G401.6 (cell line): Measurements from ENCODE around the gene GOLIM4.
"Not testable (repeated sequence)": the region's sequence is repeated elsewhere in the genome, so short reads cannot be mapped to it uniquely, and the experiment has no call there.

Experiments
- FAIRE-seq: peaks from 2 replicates; lab custom pipeline; 2012; peaks lifted over from hg19 to GRCh38; lab: Jason Lieb, UNC

GOLIM4 gene

DNA sequence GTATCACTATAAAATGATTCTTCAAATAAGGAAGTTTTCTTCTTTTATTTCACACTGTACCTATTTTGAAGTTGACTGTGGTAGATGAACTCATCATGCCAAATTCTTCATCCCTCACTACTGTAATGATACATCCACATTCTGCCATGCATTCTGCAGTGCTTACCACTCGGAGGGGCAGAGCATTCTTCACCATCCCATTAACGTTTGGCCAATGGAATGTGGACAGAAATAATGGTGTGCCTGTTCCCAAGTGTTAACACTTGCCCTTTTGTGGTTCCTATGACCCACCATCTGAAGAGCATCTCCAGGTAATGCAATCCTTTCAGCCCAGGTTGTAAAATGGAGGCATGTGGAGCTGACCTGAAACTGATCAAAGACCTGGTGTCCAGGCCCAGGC is 18.6 kb downstream of the GOLIM4 start:
- no peak for FAIRE-seq

DNA sequence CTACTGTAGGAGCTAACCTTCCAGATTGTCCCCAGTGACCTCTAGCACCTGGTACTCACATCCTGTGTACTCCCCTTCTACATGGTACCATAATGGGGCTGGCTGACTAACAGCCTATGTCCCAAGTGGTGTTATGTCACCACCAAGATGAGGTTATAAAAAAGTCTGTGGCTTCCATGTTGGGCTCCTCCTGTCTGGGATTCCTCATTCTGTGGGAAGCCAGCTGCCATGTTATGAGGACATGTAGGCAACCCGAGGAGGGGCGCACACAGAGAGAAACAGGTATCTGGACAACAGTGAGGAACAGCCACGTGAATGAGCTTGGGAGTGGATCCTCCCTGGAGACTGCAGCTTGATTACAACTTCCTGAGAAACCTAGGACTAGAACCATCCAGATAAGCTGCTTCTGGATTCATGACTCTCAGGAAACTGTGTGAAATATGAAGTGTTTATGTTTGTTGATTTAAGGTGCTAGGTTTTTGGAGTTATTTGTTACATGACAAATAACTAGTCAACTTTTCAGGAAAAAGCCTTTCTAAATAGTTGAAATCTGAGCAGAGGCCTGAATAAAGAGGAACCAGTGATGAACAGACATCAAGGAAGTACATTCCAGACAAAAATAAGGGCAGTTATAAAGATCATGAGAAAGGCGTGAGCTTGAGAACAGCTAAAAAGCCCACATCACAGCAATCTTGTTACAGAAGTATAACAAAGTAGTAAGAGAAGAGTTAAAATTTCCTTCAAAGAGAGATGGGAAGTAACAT is 21.7 kb downstream of the GOLIM4 start:
- FAIRE-seq = no peak

DNA sequence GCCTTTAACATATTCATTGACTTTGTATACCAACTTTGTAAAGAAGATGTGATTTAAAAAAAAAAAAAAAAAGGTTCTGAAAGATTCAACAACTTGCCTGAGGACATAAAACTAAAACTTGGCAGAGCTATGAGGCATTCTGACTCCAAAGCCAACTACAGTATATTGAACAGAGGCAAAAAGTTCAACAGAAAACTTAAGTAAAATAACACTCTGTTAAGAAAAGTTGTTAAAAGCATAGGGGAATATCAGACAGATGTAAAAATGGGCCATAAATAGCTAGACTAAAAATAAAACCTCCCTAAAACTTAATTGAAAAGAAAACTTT is 23.4 kb downstream of the GOLIM4 start:
- FAIRE-seq = no peak

- no peak for FAIRE-seq
Measured at GRCh38 chr3:168071591-168072322, 24.0 kb downstream of the GOLIM4 start.

- FAIRE-seq = no peak
Measured at GRCh38 chr3:168070919-168071318, 24.8 kb downstream of the GOLIM4 start.

GRCh38 chr3:168068346-168068745 is 27.4 kb downstream of the GOLIM4 start:
- peak; percentile 65 for FAIRE-seq

DNA sequence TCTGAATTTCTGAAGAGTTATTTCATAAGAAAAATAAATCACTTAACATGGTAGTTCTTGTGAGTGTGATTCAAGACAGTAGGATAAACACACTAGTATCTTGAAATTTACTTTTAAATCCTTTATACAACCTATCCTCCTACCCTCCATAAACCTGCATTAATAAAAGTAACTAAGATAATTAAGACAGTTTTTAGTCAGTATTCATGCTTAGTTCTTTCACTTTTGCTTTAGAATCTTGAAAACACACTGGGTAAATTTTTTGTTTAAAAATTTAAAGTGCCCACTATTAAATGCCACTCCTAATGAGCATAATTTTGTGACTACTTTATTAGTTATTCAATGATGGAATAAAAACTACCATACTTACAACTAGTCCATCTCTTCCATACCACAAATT is 28.8 kb downstream of the GOLIM4 start:
- peak; percentile 47 for FAIRE-seq

DNA sequence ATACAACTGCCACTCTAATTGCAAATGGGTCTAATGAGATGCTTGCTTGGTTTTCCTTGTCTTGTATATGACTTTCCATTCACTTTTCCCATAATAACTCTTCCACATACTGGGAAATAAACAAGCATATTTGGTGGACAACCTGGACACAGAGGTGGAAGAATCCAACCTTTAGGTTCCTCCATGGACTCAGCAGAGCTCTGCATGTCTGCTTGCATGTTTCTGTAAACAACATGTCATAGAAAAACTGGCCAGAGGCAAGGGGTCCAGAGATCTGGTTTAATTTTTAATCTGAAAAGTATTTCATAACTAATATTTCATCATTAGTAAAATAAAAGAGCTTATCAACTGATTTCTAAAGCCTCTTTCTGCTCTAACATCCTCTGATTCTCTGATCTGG is 30.2 kb downstream of the GOLIM4 start:
- FAIRE-seq = no peak

DNA sequence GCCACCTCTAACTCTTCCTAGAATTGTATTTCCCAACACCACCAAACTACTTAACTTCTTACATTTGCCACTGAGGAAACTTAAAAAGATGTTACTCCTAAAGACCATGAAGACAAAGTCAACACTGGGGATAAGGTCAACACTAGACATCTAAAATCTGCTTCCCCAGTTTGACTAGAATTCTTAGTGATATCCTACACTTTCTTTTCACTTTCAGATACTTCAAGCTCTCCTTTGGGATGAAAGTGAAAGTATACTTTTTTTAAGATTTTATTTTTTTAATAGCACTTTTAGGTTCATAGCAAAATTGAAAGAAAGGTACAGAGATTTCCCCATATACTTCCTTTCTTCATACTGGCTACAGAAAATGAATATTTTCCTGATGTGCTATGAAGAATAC is 32.6 kb downstream of the GOLIM4 start:
- no peak for FAIRE-seq

- FAIRE-seq = no peak
Measured at GRCh38 chr3:168062679-168063078, 33.0 kb downstream of the GOLIM4 start.

- no peak for FAIRE-seq
Measured at GRCh38 chr3:168061332-168061996, 34.3 kb downstream of the GOLIM4 start.

- no peak for FAIRE-seq
Measured at GRCh38 chr3:168060317-168060716, 35.4 kb downstream of the GOLIM4 start.

DNA sequence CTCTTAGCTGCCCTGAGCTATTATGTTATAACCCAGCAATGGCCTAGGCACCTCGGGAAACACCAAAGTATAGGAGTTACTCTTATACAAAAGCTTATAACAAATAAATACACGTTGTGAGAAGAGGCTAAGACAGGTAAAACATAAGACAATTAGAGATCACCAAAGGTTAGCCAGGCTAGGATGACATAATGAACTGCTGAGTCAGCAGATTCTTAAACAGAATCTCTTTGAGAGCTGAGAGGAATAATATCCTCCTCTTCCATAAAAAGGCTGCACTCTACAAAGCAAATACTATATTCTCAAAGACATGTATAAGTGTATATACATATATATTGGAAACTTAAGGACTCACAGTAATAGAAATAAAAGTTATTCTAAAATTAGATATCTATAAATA is 37.2 kb downstream of the GOLIM4 start:
- no peak for FAIRE-seq

GRCh38 chr3:168056398-168057230 is 39.1 kb downstream of the GOLIM4 start:
- FAIRE-seq = not testable (repeated sequence)

- no peak for FAIRE-seq
Measured at GRCh38 chr3:168054447-168054846, 41.3 kb downstream of the GOLIM4 start.

DNA sequence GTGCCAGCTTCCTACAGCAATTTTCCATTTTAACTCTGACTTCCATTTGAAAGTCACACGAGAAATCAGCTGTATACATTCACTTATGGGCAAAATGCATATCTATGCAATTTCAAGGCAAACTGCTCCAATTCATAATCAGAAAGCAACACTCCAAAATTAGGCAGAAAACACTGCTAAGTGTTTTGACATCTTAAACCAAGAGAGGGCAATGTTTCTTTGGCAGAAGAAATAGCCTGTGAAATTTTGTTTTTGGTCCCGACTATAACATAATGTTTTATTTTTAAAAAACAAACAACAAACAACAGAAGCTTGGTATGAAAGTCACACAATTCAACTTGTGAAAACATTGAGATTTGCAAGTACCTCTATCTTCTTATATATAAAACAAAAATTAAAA is 42.6 kb downstream of the GOLIM4 start:
- FAIRE-seq = no peak

GRCh38 chr3:168052515-168052914 is 43.2 kb downstream of the GOLIM4 start:
- FAIRE-seq = no peak

- no peak for FAIRE-seq
Measured at GRCh38 chr3:168051531-168052471, 43.9 kb downstream of the GOLIM4 start.

DNA sequence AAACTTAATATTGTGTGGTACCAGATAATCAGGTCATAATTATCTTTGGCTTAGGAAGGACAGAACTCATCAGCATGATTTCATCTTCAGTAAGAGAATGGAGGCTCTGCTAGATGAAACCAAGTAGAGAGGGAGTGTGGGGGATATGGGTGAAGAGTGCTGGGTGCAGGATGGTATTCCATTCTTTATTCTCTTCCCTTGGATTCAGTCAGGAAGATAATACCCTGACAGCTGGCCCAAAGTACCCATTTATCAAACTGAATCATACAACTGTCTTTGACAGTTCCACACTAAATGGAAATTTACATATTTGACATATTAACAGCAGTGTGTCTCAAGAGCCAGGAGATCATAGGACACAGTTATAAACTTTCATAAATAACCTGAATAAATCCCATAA is 44.7 kb downstream of the GOLIM4 start:
- no peak for FAIRE-seq

GRCh38 chr3:168049367-168049974 is 46.3 kb downstream of the GOLIM4 start:
- FAIRE-seq = no peak
